IMR-90 (cell line): ENCODE data around the gene RAF1. TPM values are rescaled to one million over a fixed set of nuclear protein-coding genes. Genes with fewer than 3 reads are reported as not detected.

Experiments used
- ATAC-seq: fragments of 200-7000 bp; cut with Tn5 transposase; 2 replicates; pipeline ENCODE4 v1.9.1; 2020; ENCODE audit warnings: low read depth, mild to moderate bottlenecking, moderate library complexity
- BruUV-seq: library from RNA; stranded (reverse); fragments of 400-500 nt; replicated peaks from 2 replicates; lab custom pipeline; 2021; lab: Mats Ljungman, UMichigan
- CTCF ChIA-PET: fragments of 300-600 bp; formaldehyde crosslinking; extraction: SDS; loops from one replicate; lab custom pipeline; 2021; ENCODE audit warnings: antibody characterized with exemption; lab: Yijun Ruan, JAX
- POLR2A ChIA-PET: fragments of 300-600 bp; sonication (Branson Sonifier 250); formaldehyde crosslinking; loops from one replicate; lab custom pipeline; 2022; ENCODE audit warnings: antibody characterized with exemption; ENCODE audit not compliant: unreplicated experiment; lab: Charles Lee
- DNase-seq: peaks from one replicate; pipeline ENCODE4 v3.0.0; 2013
- H2AFZ ChIP-seq: replicated peaks from 2 replicates; pipeline ENCODE3; 2013; ENCODE audit warnings: low read length, mild to moderate bottlenecking; ENCODE audit not compliant: poor library complexity
- H2AK5ac ChIP-seq: 2 replicates; pipeline ENCODE4 v1.6.1; 2013; ENCODE audit warnings: low read depth, low read length, inconsistent platforms
- H2AK9ac ChIP-seq: replicated peaks from 2 replicates; pipeline ENCODE3; 2013; ENCODE audit warnings: mild to moderate bottlenecking, low read depth, low read length, moderate library complexity; ENCODE audit not compliant: poor library complexity
- H2BK120ac ChIP-seq: 2 replicates; pipeline ENCODE4 v1.6.1; 2013; ENCODE audit warnings: low read depth, low read length, inconsistent platforms
- H2BK15ac ChIP-seq: 3 replicates; pipeline ENCODE4 v1.6.1; 2013; ENCODE audit warnings: low read depth, low read length, inconsistent platforms
- H2BK20ac ChIP-seq: 2 replicates; pipeline ENCODE4 v1.6.1; 2013; ENCODE audit warnings: low read depth, mild to moderate bottlenecking, inconsistent platforms, low read length, moderate library complexity
- H2BK5ac ChIP-seq: 2 replicates; pipeline ENCODE4 v1.6.1; 2013; ENCODE audit warnings: mild to moderate bottlenecking, low read depth, low read length, inconsistent platforms; ENCODE audit not compliant: poor library complexity, severe bottlenecking
- H3K14ac ChIP-seq: replicated peaks from 2 replicates; pipeline ENCODE4 v1.6.1; 2013; ENCODE audit warnings: low read depth, low read length, inconsistent platforms
- H3K18ac ChIP-seq: 2 replicates; pipeline ENCODE4 v1.6.1; 2013; ENCODE audit warnings: low read depth, low read length, control low read depth
- H3K23ac ChIP-seq: 2 replicates; pipeline ENCODE4 v1.6.1; 2013; ENCODE audit warnings: low read depth, low read length, inconsistent platforms
- H3K27ac ChIP-seq: 2 replicates; pipeline ENCODE4 v1.5.1; 2013; ENCODE audit warnings: mild to moderate bottlenecking, control low read depth, low read length; ENCODE audit not compliant: insufficient read depth
- H3K27me3 ChIP-seq: 2 replicates; pipeline ENCODE4 v1.6.1; 2013; ENCODE audit warnings: low read length; ENCODE audit not compliant: control insufficient read depth, insufficient read depth
- H3K36me3 ChIP-seq: 2 replicates; pipeline ENCODE4 v1.6.1; 2013; ENCODE audit warnings: low read length, mixed read lengths; ENCODE audit not compliant: control insufficient read depth, insufficient read depth
- H3K4ac ChIP-seq: 2 replicates; pipeline ENCODE4 v1.6.1; 2013; ENCODE audit warnings: low read depth, low read length, inconsistent platforms
- H3K4me1 ChIP-seq: 2 replicates; pipeline ENCODE4 v1.6.1; 2013; ENCODE audit warnings: low read length, mixed read lengths; ENCODE audit not compliant: control insufficient read depth, insufficient read depth
- H3K4me2 ChIP-seq: 2 replicates; pipeline ENCODE4 v1.6.1; 2013; ENCODE audit warnings: low read depth, mild to moderate bottlenecking, control low read depth, low read length, moderate library complexity
- H3K4me3 ChIP-seq: 2 replicates; pipeline ENCODE4 v1.5.1; 2013; ENCODE audit warnings: low read depth, mild to moderate bottlenecking, control low read depth, low read length, moderate library complexity; ENCODE audit not compliant: insufficient read depth
- H3K56ac ChIP-seq: 2 replicates; pipeline ENCODE4 v1.6.1; 2013; ENCODE audit warnings: low read length, inconsistent platforms; ENCODE audit not compliant: insufficient read depth; ENCODE audit errors: extremely low read depth
- H3K79me1 ChIP-seq, 2 experiments: 2 replicates each; pipeline ENCODE4 v1.6.1; 2013; ENCODE audit warnings: low read length in 2 of 2, inconsistent platforms in 1 of 2, low read depth in 1 of 2
- H3K9ac ChIP-seq: 2 replicates; pipeline ENCODE4 v1.6.1; 2013; ENCODE audit warnings: low read depth, low read length, control low read depth
- H3K9me1 ChIP-seq: 2 replicates; pipeline ENCODE4 v1.6.1; 2013; ENCODE audit warnings: low read length, inconsistent platforms; ENCODE audit not compliant: insufficient read depth
- H3K9me3 ChIP-seq: 2 replicates; pipeline ENCODE4 v1.6.1; 2013; ENCODE audit warnings: low read length; ENCODE audit not compliant: control insufficient read depth, insufficient read depth
- H4K20me1 ChIP-seq: 2 replicates; pipeline ENCODE4 v1.6.1; 2013; ENCODE audit warnings: low read length, inconsistent platforms; ENCODE audit not compliant: insufficient read depth
- H4K5ac ChIP-seq: 2 replicates; pipeline ENCODE4 v1.6.1; 2013; ENCODE audit warnings: mild to moderate bottlenecking, low read depth, low read length, control low read depth
- H4K8ac ChIP-seq, 2 experiments: 2 replicates each; pipeline ENCODE4 v1.6.1; 2013; ENCODE audit warnings: low read depth in 2 of 2, low read length in 2 of 2, control low read depth in 1 of 2, inconsistent platforms in 1 of 2
- H4K91ac ChIP-seq: 2 replicates; pipeline ENCODE4 v1.6.1; 2013; ENCODE audit warnings: low read depth, low read length, inconsistent platforms; ENCODE audit not compliant: insufficient read depth
- BHLHE40 ChIP-seq: fragments of 150-350 bp; IDR thresholded peaks from 2 replicates; pipeline ENCODE4 v1.6.1; 2016; ENCODE audit warnings: mild to moderate bottlenecking, low read depth, low read length
- CEBPB ChIP-seq: IDR thresholded peaks from 2 replicates; pipeline ENCODE4 v1.6.1; 2012; ENCODE audit warnings: low read depth, low read length, improper control_type of control experiment
- CHD1 ChIP-seq: IDR thresholded peaks from 2 replicates; pipeline ENCODE4 v1.6.1; 2012; ENCODE audit warnings: low read depth, low read length, improper control_type of control experiment
- CTCF ChIP-seq: conservative IDR thresholded peaks from 2 replicates; pipeline ENCODE4 v1.5.1; 2012; ENCODE audit warnings: mild to moderate bottlenecking, low read depth, low read length, improper control_type of control experiment
- ELK1 ChIP-seq: fragments of 150-350 bp; IDR thresholded peaks from 2 replicates; pipeline ENCODE4 v1.6.1; 2016; ENCODE audit warnings: low read depth, mild to moderate bottlenecking, low read length, moderate library complexity, borderline replicate concordance
- FOS ChIP-seq: fragments of 150-350 bp; IDR thresholded peaks from 2 replicates; pipeline ENCODE4 v1.6.1; 2016; ENCODE audit warnings: low read depth, low read length
- MAFK ChIP-seq: IDR thresholded peaks from 2 replicates; pipeline ENCODE4 v1.6.1; 2012; ENCODE audit warnings: low read depth, low read length, improper control_type of control experiment
- MAZ ChIP-seq: IDR thresholded peaks from 2 replicates; pipeline ENCODE4 v1.6.1; 2012; ENCODE audit warnings: low read depth, mild to moderate bottlenecking, low read length, improper control_type of control experiment, moderate library complexity, borderline replicate concordance
- MXI1 ChIP-seq: IDR thresholded peaks from 2 replicates; pipeline ENCODE4 v1.6.1; 2012; ENCODE audit warnings: low read depth, mild to moderate bottlenecking, low read length, moderate library complexity, borderline replicate concordance
- NFE2L2 ChIP-seq: fragments of 150-350 bp; IDR thresholded peaks from 2 replicates; pipeline ENCODE4 v1.6.1; 2016; ENCODE audit warnings: low read depth, mild to moderate bottlenecking, low read length
- POLR2A ChIP-seq: IDR thresholded peaks from 2 replicates; pipeline ENCODE4 v1.6.1; 2012; ENCODE audit warnings: mild to moderate bottlenecking, low read depth, low read length
- RAD21 ChIP-seq: IDR thresholded peaks from 2 replicates; pipeline ENCODE4 v1.6.1; 2012; ENCODE audit warnings: low read length, improper control_type of control experiment
- RCOR1 ChIP-seq: IDR thresholded peaks from 2 replicates; pipeline ENCODE4 v1.6.1; 2012; ENCODE audit warnings: mild to moderate bottlenecking, low read length, improper control_type of control experiment; ENCODE audit not compliant: insufficient replicate concordance
- RFX5 ChIP-seq: IDR thresholded peaks from 2 replicates; pipeline ENCODE4 v1.8.0; 2012; ENCODE audit warnings: low read depth, mild to moderate bottlenecking, low read length, moderate library complexity
- SMC3 ChIP-seq: fragments of 150-350 bp; IDR thresholded peaks from 2 replicates; pipeline ENCODE4 v1.6.1; 2016; ENCODE audit warnings: low read depth, mild to moderate bottlenecking, antibody characterized with exemption, low read length, moderate library complexity
- USF2 ChIP-seq: fragments of 150-350 bp; IDR thresholded peaks from 2 replicates; pipeline ENCODE4 v1.6.1; 2017; ENCODE audit warnings: mild to moderate bottlenecking, antibody characterized with exemption, low read length, low read depth
- WGBS, 2 experiments: methylation state at CpG; one replicate each; pipeline versions ENCODE4 v1.1.5 to v1.1.7; 2013; ENCODE audit warnings: missing lambda C conversion rate in 2 of 2; ENCODE audit not compliant: insufficient read length in 1 of 2; ENCODE audit errors: extremely low coverage in 2 of 2; 5-methylcytosine and 5-hydroxymethylcytosine counted together
- dilution Hi-C: fragments of 300-500 bp; cut with HindIII; formaldehyde crosslinking; loops from one replicate; pipeline ENCODE4 v1.14.3; 2018; ENCODE audit warnings: low sequenced_read_pairs; ENCODE audit not compliant: unreplicated experiment
- in situ Hi-C: fragments of 300-500 bp; cut with MboI; formaldehyde crosslinking; loops from 3 replicates; pipeline ENCODE4 v1.14.3; 2019; ENCODE audit warnings: low sequenced_read_pairs, inconsistent platforms, mixed read lengths
- intact Hi-C: fragments of 100-400 bp; cut with micrococcal nuclease; formaldehyde crosslinking; loops from 2 replicates; pipeline ENCODE4 v1.10.0; 2022
- polyA plus RNA-seq, 3 experiments: library from polyadenylated mRNA; depleted of rRNA; stranded (reverse); fragments of >200 nt; gene quantifications; 2 replicates each; pipeline ENCODE4 v1.2.3, GENCODE V29; 2012; ENCODE audit warnings: low replicate concordance in 1 of 3
- total RNA-seq: library from RNA; depleted of rRNA; stranded (reverse); fragments of >200 nt; gene quantifications from 2 replicates; pipeline ENCODE4 v1.2.3, GENCODE V29; 2012

Gene RAF1
- total and polyA plus RNA-seq, 2 of the 4 experiments (the other 2 are of a cell fraction), result 115 to 151 TPM

GRCh38 chr3:12612514-12613226 lies 51.2 kb downstream of the RAF1 start:
- no peak for TF ChIP-seq BHLHE40
- TF ChIP-seq CEBPB, result no peak
- no peak for TF ChIP-seq POLR2A
- TF ChIP-seq NFE2L2, result no peak
- TF ChIP-seq SMC3, result no peak
- no peak for TF ChIP-seq MAZ
- no peak for TF ChIP-seq RFX5
- TF ChIP-seq RAD21, result no peak
- no peak for TF ChIP-seq CHD1
- TF ChIP-seq ELK1, result no peak
- no peak for TF ChIP-seq FOS
- no peak for TF ChIP-seq MAFK
- no peak for TF ChIP-seq CTCF
- TF ChIP-seq RCOR1, result no peak
- no peak for TF ChIP-seq MXI1
- no peak for TF ChIP-seq USF2
- H3K27ac ChIP-seq, result no peak overlapping the region
- DNase-seq (no peak), ATAC-seq (no peak)
- no peak overlapping the region for H3K4me2 ChIP-seq
- H4K8ac ChIP-seq, result no peak overlapping the region
- H3K9me3 ChIP-seq, result no peaks in the 10 kb centered on the region
- no peak overlapping the region for H2BK20ac ChIP-seq
- H2BK5ac ChIP-seq, result no peak overlapping the region
- H3K18ac ChIP-seq, result no peak overlapping the region
- no peak overlapping the region for H3K4me3 ChIP-seq
- dilution Hi-C loops, result no loop called here
- no peak overlapping the region for H4K91ac ChIP-seq
- ChIA-PET CTCF (no interaction called here), POLR2A (no interaction called here)
- BruUV-seq, result no TSS peak
- H3K36me3 ChIP-seq, result peaks cover 30% of the 10 kb centered on the region
- H3K9ac ChIP-seq, result no peak overlapping the region
- H4K20me1 ChIP-seq, result peaks cover 21% of the 10 kb centered on the region; the same call in 1 of the 2 replicates
- H2BK120ac ChIP-seq, result no peak overlapping the region
- H3K56ac ChIP-seq, result no peak overlapping the region
- peaks cover 10% of the 10 kb centered on the region for H3K4me1 ChIP-seq
- no peak overlapping the region for H3K4ac ChIP-seq
- no peak overlapping the region for H2AK9ac ChIP-seq
- in situ Hi-C loops, result no loop called here
- no peak overlapping the region for H4K5ac ChIP-seq
- WGBS, 2 experiments, result 100% methylated on average over 1 of the region's 6 CpGs; no CpG with 5 or more reads in 1 of the 2 experiments
- H2BK15ac ChIP-seq, result no peak overlapping the region
- no peaks in the 10 kb centered on the region for H3K27me3 ChIP-seq
- H3K9me1 ChIP-seq, result peaks cover 10% of the 10 kb centered on the region
- no peak overlapping the region for H3K23ac ChIP-seq
- intact Hi-C loops, result no loop called here
- H3K79me1 ChIP-seq, result peaks cover 40 to 67% of the 10 kb centered on the region in 2 experiments
- H2AFZ ChIP-seq, result no peak overlapping the region
- H3K14ac ChIP-seq, result no peak overlapping the region
- no peak overlapping the region for H2AK5ac ChIP-seq
